ENCODE results near the gene ATP9B. TPM values are rescaled to one million over a fixed set of nuclear protein-coding genes. Genes with fewer than 3 reads are reported as not detected.

The ATP9B gene
- total and polyA plus RNA-seq, 2 donors from 2014 or later: 10.0 to 48.2 TPM

DNA sequence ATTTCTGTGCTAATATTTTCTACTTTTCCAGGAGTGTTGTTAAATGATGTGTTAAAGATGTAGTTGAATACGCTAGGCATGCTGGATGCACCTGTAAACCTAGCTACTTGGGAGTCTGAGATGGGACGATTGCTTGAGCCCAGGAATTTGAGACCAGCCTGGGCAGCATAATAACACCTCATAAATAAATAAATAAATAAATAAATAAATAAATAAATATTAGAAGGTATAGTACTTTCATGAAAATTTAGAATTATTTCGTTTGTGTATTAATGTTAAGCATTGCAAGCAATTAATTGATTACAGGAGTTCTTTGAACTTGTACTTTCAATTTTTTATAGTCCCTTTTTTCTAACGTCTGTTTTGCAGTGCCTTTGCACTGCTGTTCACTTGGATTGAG, 137.2 kb downstream of the ATP9B start:
- DNase-seq: no peak
- Histone ChIP-seq H3K36me3 (ENCODE audit: control insufficient read depth in 2 of 3, insufficient read depth in 3 of 3, low read length in 3 of 3) (peaks cover 3 to 11% (median 9%) of the 10 kb centered on the region in 3 donors), H3K27ac (ENCODE audit: low read depth in 2 of 2, low read length in 2 of 2) (no peak overlapping the region), H3K4me3 (ENCODE audit: low read length in 3 of 3) (no peak overlapping the region), H3K4me1 (ENCODE audit: control insufficient read depth in 2 of 3, insufficient read depth in 2 of 3, low read depth in 1 of 3, low read length in 3 of 3) (no peaks in the 10 kb centered on the region), H3K9me3 (ENCODE audit: control insufficient read depth in 2 of 3, insufficient read depth in 1 of 3, low read length in 3 of 3) (no peaks in the 10 kb centered on the region), H3K9ac (ENCODE audit: low read length in 3 of 3) (no peak overlapping the region), H3K27me3 (ENCODE audit: control insufficient read depth, insufficient read depth, low read length) (no peaks in the 10 kb centered on the region)
- intact Hi-C loops (cut with DNase I): no loop called here
- TF ChIP-seq, protein P1, sequence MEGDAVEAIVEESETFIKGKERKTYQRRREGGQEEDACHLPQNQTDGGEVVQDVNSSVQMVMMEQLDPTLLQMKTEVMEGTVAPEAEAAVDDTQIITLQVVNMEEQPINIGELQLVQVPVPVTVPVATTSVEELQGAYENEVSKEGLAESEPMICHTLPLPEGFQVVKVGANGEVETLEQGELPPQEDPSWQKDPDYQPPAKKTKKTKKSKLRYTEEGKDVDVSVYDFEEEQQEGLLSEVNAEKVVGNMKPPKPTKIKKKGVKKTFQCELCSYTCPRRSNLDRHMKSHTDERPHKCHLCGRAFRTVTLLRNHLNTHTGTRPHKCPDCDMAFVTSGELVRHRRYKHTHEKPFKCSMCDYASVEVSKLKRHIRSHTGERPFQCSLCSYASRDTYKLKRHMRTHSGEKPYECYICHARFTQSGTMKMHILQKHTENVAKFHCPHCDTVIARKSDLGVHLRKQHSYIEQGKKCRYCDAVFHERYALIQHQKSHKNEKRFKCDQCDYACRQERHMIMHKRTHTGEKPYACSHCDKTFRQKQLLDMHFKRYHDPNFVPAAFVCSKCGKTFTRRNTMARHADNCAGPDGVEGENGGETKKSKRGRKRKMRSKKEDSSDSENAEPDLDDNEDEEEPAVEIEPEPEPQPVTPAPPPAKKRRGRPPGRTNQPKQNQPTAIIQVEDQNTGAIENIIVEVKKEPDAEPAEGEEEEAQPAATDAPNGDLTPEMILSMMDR (IDR thresholded peaks at IDR 0.05; ENCODE audit: borderline replicate concordance, extremely low read depth, insufficient read depth): no peak
- FAIRE-seq: no peak

DNA sequence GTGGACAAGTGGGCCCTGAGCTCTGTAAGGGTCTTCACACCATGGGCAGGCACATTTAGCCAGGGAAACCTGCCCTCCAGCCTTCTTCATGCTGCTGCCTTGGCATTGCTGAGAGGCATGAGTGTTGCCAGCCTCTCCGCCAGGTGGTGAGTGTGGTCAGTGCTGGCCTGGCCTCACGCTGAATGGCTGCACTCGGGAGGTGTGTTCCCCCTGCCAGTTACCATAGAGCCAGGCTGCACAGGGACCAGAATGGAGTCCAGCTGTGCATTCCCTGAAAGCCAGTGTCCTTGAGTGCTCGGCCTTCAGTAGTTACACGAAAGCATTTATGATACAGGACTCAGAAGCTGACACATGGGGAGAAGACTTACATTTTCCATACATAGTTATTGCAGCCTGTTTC, 139.7 kb downstream of the ATP9B start:
- intact Hi-C loops (cut with DNase I): no loop called here
- peak in 1 of 5 donors; percentile 53 for DNase-seq
- Histone ChIP-seq H3K27me3 (ENCODE audit: control insufficient read depth, insufficient read depth, low read length) (no peaks in the 10 kb centered on the region), H3K27ac (ENCODE audit: low read depth in 2 of 2, low read length in 2 of 2) (no peak overlapping the region), H3K9ac (ENCODE audit: low read length in 3 of 3) (no peak overlapping the region), H3K9me3 (ENCODE audit: control insufficient read depth in 2 of 3, insufficient read depth in 1 of 3, low read length in 3 of 3) (no peaks in the 10 kb centered on the region), H3K4me3 (ENCODE audit: low read length in 3 of 3) (no peak overlapping the region), H3K4me1 (ENCODE audit: control insufficient read depth in 2 of 3, insufficient read depth in 2 of 3, low read depth in 1 of 3, low read length in 3 of 3) (no peaks in the 10 kb centered on the region), H3K36me3 (ENCODE audit: control insufficient read depth in 2 of 3, insufficient read depth in 3 of 3, low read length in 3 of 3) (peaks cover 3 to 11% (median 9%) of the 10 kb centered on the region in 3 donors)
- TF ChIP-seq, protein P1 (IDR thresholded peaks at IDR 0.05; ENCODE audit: borderline replicate concordance, extremely low read depth, insufficient read depth): no peak
- no peak for FAIRE-seq

DNA sequence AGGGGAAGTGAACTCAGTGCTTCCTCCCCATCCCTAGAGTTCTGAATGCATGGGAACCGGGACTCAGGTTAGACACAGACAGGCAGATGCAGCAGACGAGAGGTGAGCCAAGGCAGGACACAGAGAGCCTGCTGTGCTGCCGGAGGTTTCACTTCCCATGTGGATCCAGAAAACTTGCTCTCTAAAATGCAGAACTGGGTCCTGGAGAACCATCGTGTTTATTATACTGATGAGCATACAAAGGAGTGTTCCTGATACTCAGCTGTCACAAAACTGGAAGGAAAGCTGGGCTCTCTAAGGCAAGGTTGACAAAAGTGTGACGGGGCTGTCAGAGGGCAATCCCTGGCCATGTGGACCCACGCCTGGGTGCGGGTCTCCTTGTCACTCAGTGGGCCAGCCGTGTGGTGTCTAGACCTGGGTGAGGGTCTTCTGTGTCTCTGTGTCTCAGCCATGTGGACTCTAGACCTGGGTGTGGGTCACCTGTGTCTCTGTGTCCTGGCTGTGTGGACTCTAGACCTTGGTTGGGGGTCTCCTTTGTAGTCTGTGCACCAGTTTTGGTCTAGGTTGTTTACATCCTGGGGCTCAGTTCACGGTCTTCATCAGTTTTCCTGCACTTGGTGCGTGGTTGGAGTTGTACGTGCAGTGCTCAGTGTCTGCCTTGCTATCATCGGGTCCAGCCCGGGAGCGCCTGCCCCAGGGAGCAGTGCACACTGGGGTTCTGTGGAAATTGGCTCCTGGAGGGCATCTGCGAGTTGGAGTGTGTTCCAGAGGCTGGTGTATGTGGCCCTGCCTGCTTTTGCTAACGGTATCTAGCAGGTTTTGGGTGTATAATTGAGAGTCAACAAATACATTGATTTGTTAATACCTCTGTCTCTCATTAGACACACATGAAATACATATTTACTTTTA, 141.1 kb downstream of the ATP9B start:
- Histone ChIP-seq H3K27me3 (ENCODE audit: control insufficient read depth, insufficient read depth, low read length) (no peaks in the 10 kb centered on the region), H3K4me1 (ENCODE audit: control insufficient read depth in 2 of 3, insufficient read depth in 2 of 3, low read depth in 1 of 3, low read length in 3 of 3) (no peaks in the 10 kb centered on the region), H3K4me3 (ENCODE audit: low read length in 3 of 3) (no peak overlapping the region), H3K27ac (ENCODE audit: low read depth in 2 of 2, low read length in 2 of 2) (no peak overlapping the region), H3K9me3 (ENCODE audit: control insufficient read depth in 2 of 3, insufficient read depth in 1 of 3, low read length in 3 of 3) (no peaks in the 10 kb centered on the region), H3K9ac (ENCODE audit: low read length in 3 of 3) (no peak overlapping the region), H3K36me3 (ENCODE audit: control insufficient read depth in 2 of 3, insufficient read depth in 3 of 3, low read length in 3 of 3) (peaks cover 3 to 11% (median 9%) of the 10 kb centered on the region in 3 donors)
- TF ChIP-seq, protein P1 (IDR thresholded peaks at IDR 0.05; ENCODE audit: borderline replicate concordance, extremely low read depth, insufficient read depth): no peak
- DNase-seq (no peak), FAIRE-seq (no peak)
- intact Hi-C loops (cut with DNase I): no loop called here
